ENCODE measurements around the gene DNAJB5.

GRCh38 chr9:35027374-35027773 lies 37.8 kb downstream of the DNAJB5 start:
- TF ChIP-seq, protein P1, sequence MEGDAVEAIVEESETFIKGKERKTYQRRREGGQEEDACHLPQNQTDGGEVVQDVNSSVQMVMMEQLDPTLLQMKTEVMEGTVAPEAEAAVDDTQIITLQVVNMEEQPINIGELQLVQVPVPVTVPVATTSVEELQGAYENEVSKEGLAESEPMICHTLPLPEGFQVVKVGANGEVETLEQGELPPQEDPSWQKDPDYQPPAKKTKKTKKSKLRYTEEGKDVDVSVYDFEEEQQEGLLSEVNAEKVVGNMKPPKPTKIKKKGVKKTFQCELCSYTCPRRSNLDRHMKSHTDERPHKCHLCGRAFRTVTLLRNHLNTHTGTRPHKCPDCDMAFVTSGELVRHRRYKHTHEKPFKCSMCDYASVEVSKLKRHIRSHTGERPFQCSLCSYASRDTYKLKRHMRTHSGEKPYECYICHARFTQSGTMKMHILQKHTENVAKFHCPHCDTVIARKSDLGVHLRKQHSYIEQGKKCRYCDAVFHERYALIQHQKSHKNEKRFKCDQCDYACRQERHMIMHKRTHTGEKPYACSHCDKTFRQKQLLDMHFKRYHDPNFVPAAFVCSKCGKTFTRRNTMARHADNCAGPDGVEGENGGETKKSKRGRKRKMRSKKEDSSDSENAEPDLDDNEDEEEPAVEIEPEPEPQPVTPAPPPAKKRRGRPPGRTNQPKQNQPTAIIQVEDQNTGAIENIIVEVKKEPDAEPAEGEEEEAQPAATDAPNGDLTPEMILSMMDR (IDR thresholded peaks at IDR 0.05; ENCODE audit: insufficient read depth, low read depth, low read length), result no peak
- no peak for TF ChIP-seq EZH2 (IDR thresholded peaks at IDR 0.05; ENCODE audit: insufficient read depth, low read length)
